ENCODE data around the gene CD5L. TPM values are rescaled to one million over a fixed set of nuclear protein-coding genes. Genes with fewer than 3 reads are reported as not detected.

Gene CD5L
- total and polyA plus RNA-seq, 8 donors = 0.17 to 0.23 TPM; not detected in 6

GRCh38 chr1:157782931-157783330 is 58.7 kb downstream of the CD5L start:
- Histone ChIP-seq H3K27me3 (no peaks in the 10 kb centered on the region), H3K27ac (no peak overlapping the region), H3K4me3 (no peak overlapping the region), H3K36me3 (no peaks in the 10 kb centered on the region), H3K9me3 (no peaks in the 10 kb centered on the region), H3K4me1 (no peaks in the 10 kb centered on the region)
- DNase-seq (no peak), ATAC-seq (no peak), FAIRE-seq (no peak)
- 90 to 93% methylated on average over 1 of the region's 1 CpG for WGBS, 2 donors
- intact Hi-C loops (cut with DNase I) = no loop called here
- TF ChIP-seq, protein P1, sequence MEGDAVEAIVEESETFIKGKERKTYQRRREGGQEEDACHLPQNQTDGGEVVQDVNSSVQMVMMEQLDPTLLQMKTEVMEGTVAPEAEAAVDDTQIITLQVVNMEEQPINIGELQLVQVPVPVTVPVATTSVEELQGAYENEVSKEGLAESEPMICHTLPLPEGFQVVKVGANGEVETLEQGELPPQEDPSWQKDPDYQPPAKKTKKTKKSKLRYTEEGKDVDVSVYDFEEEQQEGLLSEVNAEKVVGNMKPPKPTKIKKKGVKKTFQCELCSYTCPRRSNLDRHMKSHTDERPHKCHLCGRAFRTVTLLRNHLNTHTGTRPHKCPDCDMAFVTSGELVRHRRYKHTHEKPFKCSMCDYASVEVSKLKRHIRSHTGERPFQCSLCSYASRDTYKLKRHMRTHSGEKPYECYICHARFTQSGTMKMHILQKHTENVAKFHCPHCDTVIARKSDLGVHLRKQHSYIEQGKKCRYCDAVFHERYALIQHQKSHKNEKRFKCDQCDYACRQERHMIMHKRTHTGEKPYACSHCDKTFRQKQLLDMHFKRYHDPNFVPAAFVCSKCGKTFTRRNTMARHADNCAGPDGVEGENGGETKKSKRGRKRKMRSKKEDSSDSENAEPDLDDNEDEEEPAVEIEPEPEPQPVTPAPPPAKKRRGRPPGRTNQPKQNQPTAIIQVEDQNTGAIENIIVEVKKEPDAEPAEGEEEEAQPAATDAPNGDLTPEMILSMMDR (IDR thresholded peaks at IDR 0.05) = no peak

DNA sequence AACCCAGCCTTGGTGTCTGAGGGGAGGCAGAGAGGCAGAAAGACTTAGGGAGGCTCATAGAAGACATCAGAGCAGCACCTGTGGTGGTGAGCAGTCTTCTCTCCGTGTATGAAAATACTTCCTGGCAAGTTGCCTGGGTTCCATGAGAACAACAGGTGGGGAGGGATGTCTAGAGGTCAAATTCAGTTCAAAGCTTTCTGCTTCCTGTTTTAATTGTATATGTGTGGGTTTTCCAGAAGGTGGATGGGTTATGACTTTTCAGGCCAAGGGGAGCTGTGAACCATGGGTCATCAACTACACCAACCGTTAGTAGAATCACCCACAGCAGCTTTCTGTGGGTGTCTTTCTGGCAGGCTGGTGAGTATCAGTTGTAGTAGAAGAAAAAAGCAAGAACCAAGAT is 60.6 kb downstream of the CD5L start:
- WGBS, 2 donors = 36 to 42% methylated on average over 2 of the region's 2 CpGs
- FAIRE-seq = no peak

More for the DNA sequence above, 60.6 kb downstream of the CD5L start:
- no peak overlapping the region for H3K4me3 ChIP-seq
- no peaks in the 10 kb centered on the region for H3K4me1 ChIP-seq
- no peaks in the 10 kb centered on the region for H3K27me3 ChIP-seq
- ATAC-seq (no peak), DNase-seq (no peak)
- no peaks in the 10 kb centered on the region for H3K36me3 ChIP-seq
- no peak overlapping the region for H3K27ac ChIP-seq
- TF ChIP-seq, protein P1 (IDR thresholded peaks at IDR 0.05) = no peak
- H3K9me3 ChIP-seq = no peaks in the 10 kb centered on the region
- intact Hi-C loops (cut with DNase I) = no loop called here

Other genes starting within 250 kb of the CD5L start
- not detected for gene FCRL4, start 243.7 kb downstream of the CD5L start, total RNA-seq
- gene FCRL4, start 243.7 kb downstream of the CD5L start, polyA plus RNA-seq = not detected
- gene FCRL3, start 141.0 kb downstream of the CD5L start, total RNA-seq = under 1 TPM in 2 of 6 donors, not detected in 4; 0.09 TPM
- under 1 TPM in 1 of 2 donors, not detected in 1; 0.02 TPM for gene FCRL3, start 141.0 kb downstream of the CD5L start, polyA plus RNA-seq
- not detected for gene FCRL2, start 64.7 kb downstream of the CD5L start, total RNA-seq
- gene FCRL2, start 64.7 kb downstream of the CD5L start, polyA plus RNA-seq = under 1 TPM in 1 of 2 donors, not detected in 1; 0.07 TPM
- under 1 TPM in 1 of 6 donors, not detected in 5; 0.18 TPM for gene FCRL1, start 21.7 kb downstream of the CD5L start, total RNA-seq
- under 1 TPM in 1 of 2 donors, not detected in 1; 0.02 TPM for gene FCRL1, start 21.7 kb downstream of the CD5L start, polyA plus RNA-seq
- 10 to 100 TPM in 1 of 6 donors, 1 to 10 TPM in 5; 1.9 to 13.0 (median 4.9) TPM for gene KIRREL1, start 151.8 kb upstream of the CD5L start, total RNA-seq
- 1 to 10 TPM; 2.5 to 3.8 TPM for gene KIRREL1, start 151.8 kb upstream of the CD5L start, polyA plus RNA-seq

Measured in pancreas (tissue), 10 donors.